HG03432 (cell line): ENCODE measurements around the gene CHST3.
"Not testable (repeated sequence)": the region's sequence is repeated elsewhere in the genome, so short reads cannot be mapped to it uniquely, and the experiment has no call there.

Experiments
- ATAC-seq: cut with Tn5 transposase; IDR thresholded peaks from one replicate; pipeline ENCODE4 v1.9.1; 2021; ENCODE audit warnings: mild to moderate bottlenecking, moderate library complexity; ENCODE audit not compliant: unreplicated experiment

CHST3 gene

GRCh38 chr10:72025832-72026231, 61.6 kb downstream of the CHST3 start:
- no peak for ATAC-seq

GRCh38 chr10:72026278-72027111, 62.3 kb downstream of the CHST3 start:
- ATAC-seq = no peak

- ATAC-seq = no peak
Observed at GRCh38 chr10:72027498-72027897, 63.3 kb downstream of the CHST3 start.

- ATAC-seq = no peak
Observed at GRCh38 chr10:72029414-72029813, 65.2 kb downstream of the CHST3 start.

- no peak for ATAC-seq
Observed at GRCh38 chr10:72030762-72031543, 66.8 kb downstream of the CHST3 start.

- ATAC-seq = no peak
Observed at GRCh38 chr10:72031706-72032105, 67.5 kb downstream of the CHST3 start.

- ATAC-seq = not testable (repeated sequence)
Observed at GRCh38 chr10:72032409-72033162, 68.4 kb downstream of the CHST3 start.

- no peak for ATAC-seq
Observed at GRCh38 chr10:72034040-72034499, 69.9 kb downstream of the CHST3 start.

DNA sequence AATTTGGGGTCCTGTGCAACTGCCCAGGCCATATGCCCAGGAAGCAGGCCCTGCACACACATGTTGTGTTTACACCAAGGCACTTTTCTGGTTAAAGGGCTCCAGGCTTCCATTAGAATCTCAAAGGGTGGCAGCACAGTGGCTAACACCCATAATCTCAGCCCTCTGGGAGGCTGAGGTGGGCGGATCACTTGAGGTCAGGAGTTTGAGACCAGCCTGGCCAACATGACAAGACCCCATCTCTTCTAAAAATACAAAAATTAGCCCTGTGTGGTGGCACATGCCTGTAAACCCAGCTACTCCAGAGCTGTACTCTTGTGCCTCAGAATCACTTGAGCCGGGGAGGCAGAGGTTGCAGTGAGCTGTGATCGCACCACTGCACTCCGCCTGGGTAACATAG, 70.6 kb downstream of the CHST3 start:
- no peak for ATAC-seq

DNA sequence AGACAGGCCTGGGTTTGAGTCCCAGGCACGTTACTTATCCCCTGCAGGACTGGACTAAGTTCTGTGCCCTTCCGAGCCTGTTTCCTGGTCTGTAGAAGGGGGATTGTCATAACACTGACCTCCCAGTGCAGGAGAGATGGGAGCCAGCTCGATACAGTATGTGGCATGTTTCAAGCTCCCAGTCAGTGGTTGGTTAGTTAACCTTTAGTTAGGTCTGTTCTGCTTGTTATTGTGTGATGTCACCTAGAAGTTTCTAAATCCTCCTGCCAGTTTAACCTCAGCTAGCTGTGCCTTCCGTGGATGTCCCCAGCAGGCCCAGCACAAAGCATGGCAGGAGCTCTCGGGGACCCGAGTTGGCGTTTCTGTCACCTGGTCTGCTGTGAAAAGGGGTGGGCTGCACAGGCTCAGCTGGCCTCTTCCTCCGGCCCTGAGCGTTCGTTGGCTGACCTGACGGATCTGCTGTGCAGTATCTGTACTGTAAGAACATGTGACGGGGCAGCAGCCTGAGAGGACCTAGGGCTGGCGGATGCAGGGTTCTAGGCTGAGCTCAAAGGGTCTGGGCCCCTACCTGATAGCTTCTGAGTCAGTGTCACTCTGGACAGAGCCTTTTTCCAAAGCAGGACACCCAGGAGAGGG, 71.2 kb downstream of the CHST3 start:
- ATAC-seq = no peak

DNA sequence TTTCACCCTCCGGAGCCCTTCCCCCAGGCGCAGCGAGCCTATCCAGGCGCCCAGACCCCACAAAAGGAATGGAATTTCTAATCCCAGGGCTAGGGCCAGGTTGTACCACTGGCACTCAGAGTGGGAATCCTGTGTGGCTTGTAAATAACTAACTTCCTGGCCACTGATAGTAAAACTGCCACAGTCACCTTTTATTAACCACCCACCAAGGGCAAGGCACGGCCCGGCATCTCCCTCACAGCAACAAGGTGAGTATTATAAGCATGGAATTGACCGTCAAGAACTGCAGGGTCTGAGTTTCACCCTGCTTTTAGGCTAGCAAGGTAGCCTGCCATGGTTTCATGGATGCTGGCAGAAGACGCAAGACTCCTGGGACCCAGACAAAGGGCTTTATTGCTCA, 73.1 kb downstream of the CHST3 start:
- ATAC-seq = no peak

DNA sequence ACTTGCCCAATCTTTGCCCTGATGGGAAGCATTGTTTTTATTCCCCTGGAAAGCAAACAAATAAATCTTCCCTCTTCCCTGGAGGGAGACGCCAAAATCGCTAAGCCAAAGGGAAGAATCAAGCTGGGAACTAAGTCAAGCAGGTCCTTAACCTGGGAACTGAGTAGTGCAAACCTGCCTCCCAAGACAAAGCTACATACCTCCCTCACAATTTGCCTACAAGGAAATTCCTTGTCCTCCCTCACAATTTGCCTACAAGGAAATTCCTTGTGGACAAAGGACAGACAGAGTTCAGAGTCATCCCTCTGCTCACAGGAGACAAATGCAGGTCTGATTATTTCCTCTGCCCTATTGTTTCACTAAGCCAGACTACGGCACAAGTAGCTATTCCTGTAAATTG, 73.6 kb downstream of the CHST3 start:
- no peak for ATAC-seq

DNA sequence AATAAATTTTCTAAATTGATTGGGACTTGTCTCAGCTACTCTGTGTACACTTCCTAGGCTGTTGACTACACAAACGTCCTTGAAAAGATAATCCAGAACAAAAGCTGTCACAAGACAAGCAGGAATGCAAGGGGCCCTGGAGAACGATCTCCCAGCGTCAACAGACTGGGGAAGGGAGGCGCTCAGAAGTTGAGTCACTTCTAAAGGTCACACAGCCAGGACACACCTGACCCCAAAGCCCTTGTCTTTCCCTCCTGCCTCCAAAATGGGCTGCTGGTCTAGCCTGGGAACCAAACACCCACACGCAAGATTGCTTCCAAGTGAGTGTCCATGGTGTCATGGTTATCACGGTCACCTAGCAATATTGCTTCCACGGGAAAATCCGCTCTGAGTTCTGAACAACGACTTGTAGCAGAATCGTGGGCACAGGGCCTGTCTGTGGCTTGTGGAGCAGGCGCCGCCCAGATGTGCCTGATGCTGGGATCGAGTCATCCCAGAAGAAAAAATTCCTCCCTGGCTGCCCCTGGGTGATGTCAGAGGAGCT, 74.3 kb downstream of the CHST3 start:
- ATAC-seq = no peak

DNA sequence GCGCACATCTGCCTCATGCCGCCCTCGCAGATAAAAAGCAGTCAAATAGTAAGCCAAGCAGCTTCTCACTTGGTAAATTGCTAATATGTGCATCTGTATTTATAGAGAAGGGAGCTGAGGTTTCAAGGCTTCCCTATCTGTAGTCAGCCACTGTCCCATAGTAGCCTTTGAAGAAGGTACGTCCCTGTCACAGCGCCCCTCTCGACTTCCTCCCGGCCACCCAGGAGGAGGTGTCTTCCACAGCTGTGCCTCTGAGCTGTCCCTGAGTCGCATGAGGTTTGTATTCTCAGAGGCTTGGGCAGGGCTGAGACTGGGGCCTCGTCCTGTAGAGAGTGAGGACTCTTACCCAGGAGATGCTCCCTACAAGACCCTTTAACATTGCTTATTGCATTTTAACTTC, 75.2 kb downstream of the CHST3 start:
- ATAC-seq = no peak

DNA sequence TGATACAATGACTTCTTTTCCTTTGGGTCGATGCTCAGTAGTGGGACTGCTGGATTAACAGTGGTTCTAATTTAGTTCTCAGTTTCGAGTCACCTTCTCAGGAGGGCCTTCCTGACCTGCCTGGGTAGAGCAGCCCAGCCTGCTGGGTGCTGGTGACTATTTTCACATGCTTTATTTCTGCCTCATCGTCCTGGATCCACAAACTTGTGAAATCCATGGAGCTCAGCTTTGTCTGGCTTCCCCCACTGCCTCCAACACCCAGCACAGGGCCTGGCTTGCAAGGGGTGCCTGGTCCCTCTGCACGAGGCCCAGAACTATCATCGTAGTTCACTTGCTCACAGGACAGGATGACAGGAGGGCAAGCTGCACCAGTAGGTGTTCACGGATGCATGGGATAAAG, 77.3 kb downstream of the CHST3 start:
- no peak for ATAC-seq

DNA sequence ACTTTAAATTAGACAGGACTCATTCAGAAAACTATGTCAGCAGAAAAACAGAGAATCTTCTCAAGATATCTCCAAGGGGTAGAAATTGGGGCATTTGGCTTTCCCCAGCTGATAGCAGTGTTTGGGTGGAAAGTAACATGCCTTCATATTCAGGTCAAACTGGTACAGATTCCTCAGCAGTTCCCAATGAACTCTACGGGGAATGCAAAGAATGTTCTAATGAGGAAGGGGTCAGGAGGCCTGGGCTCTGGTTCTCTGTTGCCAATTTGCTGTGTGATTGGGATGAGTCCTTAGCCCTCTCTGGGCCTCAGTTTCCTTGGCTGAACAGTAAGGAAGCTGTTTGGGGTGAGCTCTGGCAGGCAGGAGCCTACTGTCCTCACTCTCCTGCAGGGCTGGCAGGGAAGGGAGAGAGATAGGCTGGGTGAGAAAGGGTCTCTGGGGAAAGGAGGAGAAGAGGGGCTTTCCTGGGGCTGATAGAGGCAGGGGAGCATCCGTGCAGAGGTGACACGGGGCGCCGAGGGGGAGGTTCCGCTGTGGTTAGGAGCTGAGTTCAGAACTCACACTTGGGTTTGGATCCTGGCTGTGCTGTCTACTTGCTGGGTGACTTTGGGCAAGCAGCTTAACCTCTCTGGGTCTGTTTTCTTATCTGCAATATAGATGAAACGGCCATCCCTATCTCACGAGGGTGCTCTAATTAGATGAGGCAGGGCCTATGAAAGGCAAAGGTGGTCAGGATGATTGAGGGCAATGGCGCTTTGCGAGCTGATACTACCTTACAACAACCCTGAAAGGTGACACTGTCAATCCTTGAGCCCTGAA, 79.0 kb downstream of the CHST3 start:
- ATAC-seq = no peak

- no peak for ATAC-seq
Observed at GRCh38 chr10:72044417-72045041, 80.3 kb downstream of the CHST3 start.

DNA sequence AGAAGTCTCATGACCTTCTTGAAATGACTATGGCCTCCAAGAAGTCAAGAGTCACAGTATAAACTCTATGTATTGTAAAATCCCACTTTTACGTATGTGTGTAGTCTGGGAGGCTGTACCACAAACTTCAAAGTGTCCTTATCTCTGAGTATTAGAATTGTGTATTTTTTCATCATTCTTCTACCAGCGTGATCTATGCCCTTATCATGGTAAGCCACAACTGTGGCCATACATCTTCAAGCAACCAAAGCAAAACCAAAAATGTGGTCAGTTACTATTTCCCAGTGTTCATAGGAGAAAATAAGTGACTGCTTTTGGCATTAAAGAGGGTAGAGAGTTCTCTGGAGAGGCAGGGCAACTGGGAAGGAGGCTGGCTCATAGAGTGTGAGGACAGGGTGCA, 81.4 kb downstream of the CHST3 start:
- no peak for ATAC-seq

DNA sequence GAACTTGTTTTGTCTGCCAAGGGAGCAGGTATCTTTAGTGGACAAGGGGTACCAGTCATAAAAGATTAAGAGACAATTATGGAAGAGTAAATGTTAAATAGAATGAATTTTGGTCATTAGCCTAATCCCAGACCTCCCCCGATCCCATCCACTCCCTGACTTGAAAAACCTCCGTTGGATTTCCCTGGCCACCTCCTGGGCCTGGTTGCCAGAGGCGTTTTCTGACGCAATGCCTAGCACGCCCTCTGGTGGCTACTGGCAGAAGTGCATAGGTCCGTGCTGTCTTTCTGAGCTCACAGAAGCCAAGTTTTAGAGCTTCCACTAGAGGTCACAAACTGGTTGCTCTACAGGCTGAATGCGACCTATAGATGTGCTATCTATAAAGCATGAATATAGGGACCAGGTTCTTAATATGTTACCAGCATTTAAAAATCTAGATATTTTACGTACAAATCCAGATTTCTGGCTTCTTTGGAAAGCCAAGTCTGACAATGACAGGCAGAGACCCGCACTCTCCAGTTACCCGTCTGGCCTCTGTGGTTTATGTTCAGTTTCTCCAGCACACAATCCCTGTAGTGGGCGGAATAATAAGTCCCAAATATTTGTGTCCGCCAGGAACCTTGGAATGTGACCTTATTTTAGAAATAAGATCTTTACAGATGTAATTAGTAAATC, 84.4 kb downstream of the CHST3 start:
- peak; percentile 47 for ATAC-seq
